Measurements from ENCODE around the gene SPTBN1.
"Not testable (repeated sequence)": the region's sequence is repeated elsewhere in the genome, so short reads cannot be mapped to it uniquely, and the experiment has no call there.

The SPTBN1 gene

GRCh38 chr2:54470266-54470938, 14.3 kb downstream of the SPTBN1 start:
- no peak for DNase-seq (ENCODE audit: low read depth in 3 of 3)

GRCh38 chr2:54471221-54471711, 15.1 kb downstream of the SPTBN1 start:
- DNase-seq (ENCODE audit: low read depth in 3 of 3), result no peak

GRCh38 chr2:54473851-54474250, 17.7 kb downstream of the SPTBN1 start:
- DNase-seq (ENCODE audit: low read depth in 3 of 3), result no peak

DNA sequence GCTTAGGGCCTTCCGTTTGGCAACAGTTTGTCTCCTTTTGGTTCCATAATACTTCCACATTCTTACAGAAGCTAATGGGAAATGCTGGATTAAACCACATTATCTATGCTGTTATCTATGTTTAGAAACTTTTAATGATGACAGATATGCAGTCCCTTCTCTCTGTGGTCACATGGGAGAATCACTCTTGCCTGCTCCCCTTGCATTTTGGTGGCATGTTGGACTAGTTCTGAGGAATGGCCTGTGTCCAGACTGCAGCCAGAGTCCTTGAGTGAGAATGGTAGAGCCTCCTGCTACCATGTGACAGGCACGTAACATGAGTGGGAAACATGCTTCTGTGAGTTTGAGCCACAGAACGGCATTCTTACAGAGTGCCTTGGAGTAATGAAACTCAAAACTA, 19.2 kb downstream of the SPTBN1 start:
- no peak for DNase-seq (ENCODE audit: low read depth in 3 of 3)

- DNase-seq (ENCODE audit: low read depth in 3 of 3), result no peak
These were observed 19.8 kb downstream of the SPTBN1 start for GRCh38 chr2:54475919-54476318.

- no peak for DNase-seq (ENCODE audit: low read depth in 3 of 3)
These were observed 20.7 kb downstream of the SPTBN1 start for GRCh38 chr2:54476852-54477251.

- DNase-seq (ENCODE audit: low read depth in 3 of 3), result no peak
These were observed 21.8 kb downstream of the SPTBN1 start for GRCh38 chr2:54477896-54478295.

DNA sequence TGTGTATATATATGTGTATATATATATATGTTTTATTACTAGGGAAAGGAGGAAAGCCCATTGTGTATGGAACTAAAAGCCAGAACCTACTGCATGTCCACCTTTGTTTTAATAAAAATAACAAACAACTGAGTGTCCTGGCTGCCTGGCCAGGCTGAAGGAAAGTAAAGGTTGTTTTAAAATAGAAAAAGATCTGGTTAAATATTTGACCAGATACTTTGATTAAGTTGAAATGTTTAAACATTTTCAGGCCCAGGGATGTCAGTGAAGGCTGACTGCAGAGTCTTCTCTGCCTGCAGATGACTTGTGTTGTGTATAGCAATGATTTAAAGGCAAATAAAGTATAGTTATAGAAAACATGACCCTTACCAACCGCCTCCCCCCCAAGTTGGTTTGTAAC, 22.8 kb downstream of the SPTBN1 start:
- no peak for DNase-seq (ENCODE audit: low read depth in 3 of 3)

DNA sequence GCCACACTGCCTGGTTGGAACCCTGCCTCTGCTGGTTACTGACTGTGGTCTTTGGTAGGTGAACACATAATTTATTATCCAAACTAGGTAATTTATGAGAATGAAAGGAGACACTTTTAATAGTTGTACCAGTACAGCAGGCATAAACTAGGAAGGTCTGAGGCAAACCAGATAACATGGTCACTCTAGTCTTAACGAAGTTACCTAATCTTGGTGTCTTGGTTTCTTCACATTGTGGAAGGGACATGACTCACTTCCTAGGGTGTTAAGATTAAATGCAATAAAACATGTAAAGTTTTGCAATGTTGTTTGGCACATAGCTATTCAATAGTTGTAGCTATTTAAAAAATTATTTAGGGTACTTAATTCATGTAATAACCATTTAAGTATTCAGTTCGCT, 23.3 kb downstream of the SPTBN1 start:
- no peak for DNase-seq (ENCODE audit: low read depth in 3 of 3)

- no peak for DNase-seq (ENCODE audit: low read depth in 3 of 3)
These were observed 23.9 kb downstream of the SPTBN1 start for GRCh38 chr2:54480025-54480424.

DNA sequence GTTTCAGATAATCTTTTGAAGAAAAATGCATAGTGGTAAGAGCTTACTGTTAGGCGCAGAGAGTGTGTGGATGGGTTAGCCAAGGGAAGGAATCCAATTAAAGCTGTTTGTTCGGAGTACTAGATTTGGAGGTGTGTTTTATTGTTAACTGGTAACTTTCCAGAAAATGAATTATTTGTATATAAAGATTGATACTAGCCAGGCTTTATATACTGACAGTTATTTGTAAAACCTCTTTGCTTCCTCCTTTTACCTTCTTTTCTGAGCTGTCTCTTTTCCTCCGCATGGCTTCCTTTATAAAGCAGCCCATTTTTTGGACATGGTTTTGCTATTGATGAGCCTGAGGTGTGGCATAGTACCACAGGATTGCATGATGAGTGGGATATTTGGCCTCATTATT, 25.6 kb downstream of the SPTBN1 start:
- no peak for DNase-seq (ENCODE audit: low read depth in 3 of 3)

DNA sequence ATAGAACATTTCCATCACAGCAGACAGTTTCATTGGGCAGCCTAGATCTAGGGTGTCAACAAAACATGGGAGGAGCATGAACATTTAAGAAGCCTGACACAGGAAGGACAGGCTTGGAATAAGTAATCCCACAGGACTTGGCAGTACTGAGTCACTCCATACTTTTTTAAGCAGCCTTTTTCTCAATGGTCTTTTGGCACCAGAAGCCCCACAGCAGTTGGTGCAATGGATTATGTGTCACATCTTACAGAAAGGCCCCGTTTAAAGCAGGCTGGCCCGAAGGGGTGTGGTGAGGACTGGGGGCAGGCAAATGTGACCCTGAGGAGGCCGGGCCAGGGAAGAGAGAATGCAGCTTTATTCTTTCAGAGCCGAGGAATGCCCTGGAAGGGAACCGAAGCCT, 26.6 kb downstream of the SPTBN1 start:
- no peak for DNase-seq (ENCODE audit: low read depth in 3 of 3)

- DNase-seq (ENCODE audit: low read depth in 3 of 3), result no peak
These were observed 27.3 kb downstream of the SPTBN1 start for GRCh38 chr2:54483426-54483825.

GRCh38 chr2:54485756-54486155, 29.6 kb downstream of the SPTBN1 start:
- DNase-seq (ENCODE audit: low read depth in 3 of 3), result not testable (repeated sequence)

DNA sequence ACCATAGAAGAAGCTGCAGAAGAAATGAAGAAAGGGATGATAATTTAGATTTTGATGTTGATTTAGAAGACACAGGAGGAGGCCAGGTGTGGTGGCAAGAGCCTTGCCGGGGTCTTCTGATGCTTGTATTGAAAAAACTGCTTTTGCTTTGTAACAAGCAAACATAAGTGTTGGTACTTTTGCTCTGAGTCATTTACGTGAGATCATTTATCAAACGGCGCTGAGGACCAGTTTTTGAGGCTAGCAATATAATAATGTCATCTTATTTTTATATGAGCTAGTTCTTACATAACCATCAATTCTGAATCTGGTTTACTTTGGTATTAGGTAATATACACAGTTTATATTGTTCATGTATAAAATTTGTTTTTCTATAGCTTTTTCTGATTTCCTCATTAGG, 30.6 kb downstream of the SPTBN1 start:
- DNase-seq (ENCODE audit: low read depth in 3 of 3), result no peak

DNA sequence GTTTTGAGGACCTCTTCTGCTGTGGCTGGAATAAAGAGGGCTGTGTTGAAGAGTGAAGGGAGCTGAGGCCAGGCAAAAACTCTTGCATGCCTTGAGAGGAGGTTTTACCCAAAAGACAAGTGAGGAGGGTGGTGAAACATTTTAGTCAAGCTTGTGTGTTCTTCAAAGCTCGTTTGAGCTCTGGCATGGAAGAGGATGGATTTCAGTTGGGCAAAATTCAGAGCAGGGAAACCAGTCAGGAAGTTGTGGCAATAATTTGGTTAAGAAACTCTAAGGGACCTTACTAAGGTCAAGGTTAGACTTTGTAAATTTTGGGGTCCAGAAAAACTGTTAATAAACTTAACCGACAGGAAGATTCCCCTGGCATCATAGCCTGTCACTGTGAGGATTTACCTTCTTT, 34.7 kb downstream of the SPTBN1 start:
- DNase-seq (ENCODE audit: low read depth in 3 of 3), result no peak

GRCh38 chr2:54492335-54492734, 36.2 kb downstream of the SPTBN1 start:
- no peak for DNase-seq (ENCODE audit: low read depth in 3 of 3)

- no peak for DNase-seq (ENCODE audit: low read depth in 3 of 3)
These were observed 38.0 kb downstream of the SPTBN1 start for GRCh38 chr2:54494087-54494486.

GRCh38 chr2:54496920-54497319, 40.8 kb downstream of the SPTBN1 start:
- no peak for DNase-seq (ENCODE audit: low read depth in 3 of 3)

GRCh38 chr2:54497763-54498680, 41.9 kb downstream of the SPTBN1 start:
- DNase-seq (ENCODE audit: low read depth in 3 of 3), result no peak

DNA sequence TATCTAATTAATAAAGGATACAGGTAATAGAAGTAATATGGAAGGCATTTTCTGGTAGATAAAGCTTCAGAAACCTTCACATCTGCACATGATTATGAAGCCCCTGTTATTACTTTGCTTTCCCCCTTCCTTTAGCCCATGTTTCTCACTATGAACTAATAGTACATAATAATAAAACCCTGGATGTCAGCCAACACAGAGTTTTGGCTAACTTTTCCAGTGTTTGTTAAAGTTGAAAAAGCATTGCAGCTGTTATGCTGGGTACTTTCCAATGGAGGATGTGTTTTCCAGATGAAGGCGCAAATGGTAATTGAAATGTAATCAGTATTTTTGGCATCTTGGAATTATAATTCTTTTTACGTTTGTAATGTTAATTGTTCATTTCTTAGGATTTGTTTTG, 43.5 kb downstream of the SPTBN1 start:
- no peak for DNase-seq (ENCODE audit: low read depth in 3 of 3)

- no peak for DNase-seq (ENCODE audit: low read depth in 3 of 3)
These were observed 44.5 kb downstream of the SPTBN1 start for GRCh38 chr2:54500404-54501205.

Data from stimulated activated CD4-positive, alpha-beta T cell treated with anti-CD3 and anti-CD28 coated beads, TNF-alpha, amount 100 ng/mL, for 24 hours (primary cell).